ENCODE measurements around the gene LSAMP. TPM values are rescaled to one million over a fixed set of nuclear protein-coding genes. Genes with fewer than 3 reads are reported as not detected.

LSAMP gene
- total RNA-seq, 1 experiment from 2014 or later: 0.90 TPM

GRCh38 chr3:115996420-115997108 lies 448.7 kb downstream of the LSAMP start:
- Histone ChIP-seq H3K27me3 (ENCODE audit: insufficient read depth, low read length) (no peaks in the 10 kb centered on the region), H4K5ac (ENCODE audit: insufficient read length, low read depth, low read length) (no peak overlapping the region), H3K56ac (ENCODE audit: insufficient read length, low read depth, low read length) (no peak overlapping the region), H4K20me1 (ENCODE audit: control insufficient read depth, insufficient read depth, insufficient read length) (no peaks in the 10 kb centered on the region), H2AFZ (ENCODE audit: low read length) (no peak overlapping the region), H3K14ac (ENCODE audit: insufficient read depth, low read length) (no peak overlapping the region), H3K79me1 (ENCODE audit: insufficient read depth, low read depth, low read length, poor library complexity, severe bottlenecking) (no peaks in the 10 kb centered on the region), H3T11ph (ENCODE audit: low read length) (no peak overlapping the region), H3K9ac (ENCODE audit: extremely low read depth, insufficient read length, low read length) (no peak overlapping the region), H4K91ac (ENCODE audit: insufficient read length, low read depth, low read length) (no peak overlapping the region), H3K27ac (ENCODE audit: insufficient read length, low read depth, low read length) (no peak overlapping the region), H2BK12ac (ENCODE audit: insufficient read length, low read depth, low read length) (no peak overlapping the region), H3K4ac (ENCODE audit: low read depth, low read length) (no peak overlapping the region), H3K18ac (ENCODE audit: insufficient read length, low read depth, low read length) (no peak overlapping the region), H3K4me2 (ENCODE audit: insufficient read depth, insufficient read length, low read length) (no peak overlapping the region), H2BK5ac (ENCODE audit: insufficient read length, low read length) (no peak overlapping the region), H4K8ac (replicated peaks; ENCODE audit: insufficient read length, low read depth, low read length) (no peak overlapping the region), H2BK15ac (ENCODE audit: low read depth, low read length) (no peak overlapping the region), H3K23ac (ENCODE audit: insufficient read length, low read depth, low read length) (no peak overlapping the region), H2BK120ac (ENCODE audit: low read depth, low read length, poor library complexity, severe bottlenecking) (no peak overlapping the region), H3K4me1 (ENCODE audit: insufficient read depth, low read length) (no peaks in the 10 kb centered on the region; the same call in 1 of the 2 replicates), H2AK5ac (ENCODE audit: insufficient read length, low read length) (no peak overlapping the region), H3K9me3 (ENCODE audit: control insufficient read depth, low read depth, low read length) (no peaks in the 10 kb centered on the region), H3K23me2 (ENCODE audit: insufficient read length, low read depth, low read length, poor library complexity, severe bottlenecking) (no peaks in the 10 kb centered on the region), H3K79me2 (ENCODE audit: insufficient read depth, low read length) (no peaks in the 10 kb centered on the region), H2BK20ac (ENCODE audit: low read depth, low read length, poor library complexity, severe bottlenecking) (no peak overlapping the region)
- H3K4me3 Mint-ChIP-seq: no peak overlapping the region
- H3K27me3 Mint-ChIP-seq (ENCODE audit: low read depth): peaks cover 4% of the 10 kb centered on the region; the same call in 1 of the 2 replicates
- TF ChIP-seq CTCF (conservative IDR thresholded peaks at IDR 0.05): no peak
- H3K4me1 Mint-ChIP-seq: peaks cover 17 to 21% of the 10 kb centered on the region in 2 experiments
- H3K36me3 Mint-ChIP-seq (ENCODE audit: insufficient read depth in 1 of 3, low read depth in 3 of 3): no peaks in the 10 kb centered on the region
- H3K9me3 Mint-ChIP-seq: no peaks in the 10 kb centered on the region; a peak in 1 of 5 replicates
- DNase-seq: no peak
- no CpG with 5 or more reads among the region's 3 CpGs for WGBS (ENCODE audit: extremely low coverage, insufficient read length, low lambda C conversion rate)
- no peak overlapping the region for H3K27ac Mint-ChIP-seq
